SH-SY5Y (cell line): ENCODE measurements around the gene SNAP25.

Source experiments
- GATA2 ChIP-seq: IDR thresholded peaks from 2 replicates; pipeline ENCODE4 v1.6.1; 2011; ENCODE audit warnings: mild to moderate bottlenecking, low read depth, low read length
- GATA3 ChIP-seq: IDR thresholded peaks from 2 replicates; pipeline ENCODE4 v1.6.1; 2011; ENCODE audit warnings: low read depth, mild to moderate bottlenecking, low read length, moderate library complexity

The SNAP25 gene

DNA sequence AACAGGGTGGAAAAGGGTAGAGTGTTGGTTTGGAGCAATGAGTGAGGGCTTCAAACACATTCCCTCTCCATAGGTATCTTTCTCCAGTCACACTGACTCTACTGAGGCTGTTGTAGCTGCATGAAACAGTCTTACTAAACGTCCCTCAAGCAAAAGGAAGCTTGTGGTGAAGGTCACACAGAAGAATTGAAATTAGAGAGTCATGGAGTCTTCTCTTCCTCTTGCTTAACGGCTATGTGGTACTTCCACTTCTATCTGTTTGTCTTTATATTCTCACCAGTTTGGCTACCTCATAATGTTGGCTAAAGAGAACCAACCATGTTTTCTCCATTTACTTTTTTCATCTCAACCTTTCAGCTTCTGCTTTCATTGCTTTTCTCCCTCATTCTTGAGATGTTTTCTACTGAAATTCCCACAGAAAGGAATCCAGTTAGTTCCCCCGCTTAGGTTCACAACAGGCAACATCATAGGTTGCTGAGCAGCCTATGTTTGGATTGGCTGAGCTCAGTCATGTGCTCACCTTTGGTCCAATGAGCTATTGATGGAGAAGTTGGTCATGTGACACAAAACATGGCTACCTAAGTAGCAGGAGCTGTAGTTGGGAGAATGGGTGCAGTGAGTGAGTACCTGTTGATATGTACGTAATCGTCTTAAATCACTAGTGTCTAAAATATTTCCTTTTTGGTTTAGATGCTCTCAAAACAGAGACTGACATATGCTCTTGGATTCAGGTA is 99.8 kb downstream of the SNAP25 start:
- TF ChIP-seq GATA2 (no peak), GATA3 (no peak)

DNA sequence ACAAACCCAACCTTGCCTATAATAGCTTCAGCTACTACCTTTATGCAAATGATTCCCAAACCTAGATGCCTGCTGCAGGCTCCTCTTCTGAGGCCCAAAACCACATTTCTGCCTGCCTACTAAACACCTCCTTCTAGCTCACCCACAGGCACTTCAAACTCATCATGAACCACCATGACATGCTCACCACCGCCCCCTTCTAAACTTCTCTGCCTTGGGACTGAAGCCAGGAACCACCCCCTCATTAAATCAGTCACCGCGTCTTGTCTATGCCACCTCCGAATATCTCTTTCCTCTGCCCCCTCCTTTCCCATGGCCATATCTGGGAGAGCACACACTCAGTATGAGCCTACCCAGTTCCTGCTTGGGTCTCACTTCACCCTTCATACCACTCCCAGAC is 101.2 kb downstream of the SNAP25 start:
- TF ChIP-seq GATA2 (no peak), GATA3 (no peak)

DNA sequence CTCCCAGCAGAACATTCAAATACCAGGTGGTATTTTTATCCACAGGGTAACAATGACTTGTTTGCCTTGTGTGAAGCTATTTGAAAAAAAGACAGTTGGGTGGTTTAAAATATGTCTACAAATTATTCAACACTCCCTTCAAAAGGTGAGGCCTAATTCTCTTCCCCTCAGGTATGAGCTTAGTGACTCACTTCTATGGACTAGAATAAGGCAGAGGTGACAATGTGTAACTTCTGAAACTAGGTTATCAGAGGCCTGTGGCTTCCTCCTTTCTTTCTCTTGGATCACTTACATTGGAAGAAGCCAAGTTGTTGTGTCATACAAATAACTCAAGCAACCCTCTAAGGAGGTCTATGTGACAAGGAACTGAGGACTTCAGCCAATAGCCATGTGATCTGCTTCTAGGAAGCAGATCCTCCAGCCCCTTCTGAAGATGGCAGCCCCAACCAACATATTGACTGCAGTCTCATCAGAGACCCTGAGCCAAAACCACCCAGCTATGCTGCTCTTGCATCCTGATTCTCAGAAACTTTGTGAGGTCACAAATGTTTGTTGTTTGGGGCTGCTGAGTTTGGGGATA is 102.6 kb downstream of the SNAP25 start:
- TF ChIP-seq GATA2, result no peak
- no peak for TF ChIP-seq GATA3

DNA sequence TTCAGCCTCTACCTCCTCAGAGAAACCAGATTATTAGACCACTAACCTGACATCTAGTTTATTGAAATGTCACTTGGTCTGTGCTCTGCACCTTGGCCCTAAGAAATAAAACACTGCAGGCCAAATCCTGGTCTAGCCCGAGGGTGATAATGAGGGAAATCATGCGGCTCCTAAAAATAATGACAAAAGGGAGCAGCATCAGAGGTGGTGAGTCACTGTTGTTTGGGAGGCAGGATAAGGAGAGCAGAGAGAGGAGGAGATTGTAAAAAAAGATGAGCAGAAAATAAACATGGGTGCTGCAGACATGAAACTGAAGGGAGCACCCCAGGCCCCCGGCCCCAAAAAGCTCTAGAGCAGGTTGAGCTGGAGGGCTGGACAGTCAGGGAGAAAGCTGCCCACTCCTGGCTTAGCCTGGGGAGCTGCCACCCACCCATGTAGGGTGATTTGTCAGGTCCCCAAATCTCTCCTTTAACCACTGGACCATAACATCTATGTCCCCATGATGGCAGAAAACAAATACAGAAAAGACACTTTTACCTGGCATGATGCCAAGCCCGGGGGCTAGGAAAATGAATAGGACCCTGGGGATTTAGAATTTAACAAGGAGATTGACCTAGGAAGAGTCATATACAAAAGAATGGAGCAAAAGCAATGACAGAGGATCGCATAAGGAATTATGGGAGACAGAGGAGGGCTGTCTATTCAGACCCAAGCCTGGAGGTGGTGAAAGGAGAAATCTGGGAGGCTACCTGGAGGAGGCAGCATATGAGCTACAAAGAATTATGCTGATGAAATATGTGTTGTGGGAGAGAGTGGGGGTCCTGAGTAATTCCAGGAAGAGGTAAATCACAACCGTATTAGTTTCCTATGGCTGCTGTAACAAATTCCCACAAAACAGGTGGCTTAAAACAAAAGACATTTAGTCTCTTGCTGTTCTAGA is 103.7 kb downstream of the SNAP25 start:
- TF ChIP-seq GATA3 (no peak), GATA2 (no peak)

DNA sequence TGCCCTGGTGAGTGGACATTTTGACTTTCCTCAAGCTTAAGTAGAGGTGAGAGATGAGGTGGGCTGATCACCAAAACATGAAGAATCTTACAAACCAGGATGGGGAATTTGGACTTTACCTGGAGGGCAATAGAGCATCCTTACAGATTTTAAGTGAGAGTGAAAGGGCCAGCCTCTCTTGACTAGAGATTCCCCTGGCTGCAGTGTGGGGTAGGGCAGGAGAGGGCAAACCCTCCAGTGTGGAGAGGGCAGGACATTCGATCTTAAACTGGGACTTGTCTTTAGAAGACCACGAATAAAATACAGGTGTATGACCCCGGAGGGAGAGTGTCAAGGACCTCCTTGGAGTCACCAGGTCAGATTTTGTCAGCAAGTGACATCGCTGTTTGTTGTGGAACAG is 105.1 kb downstream of the SNAP25 start:
- no peak for TF ChIP-seq GATA2
- TF ChIP-seq GATA3, result no peak

DNA sequence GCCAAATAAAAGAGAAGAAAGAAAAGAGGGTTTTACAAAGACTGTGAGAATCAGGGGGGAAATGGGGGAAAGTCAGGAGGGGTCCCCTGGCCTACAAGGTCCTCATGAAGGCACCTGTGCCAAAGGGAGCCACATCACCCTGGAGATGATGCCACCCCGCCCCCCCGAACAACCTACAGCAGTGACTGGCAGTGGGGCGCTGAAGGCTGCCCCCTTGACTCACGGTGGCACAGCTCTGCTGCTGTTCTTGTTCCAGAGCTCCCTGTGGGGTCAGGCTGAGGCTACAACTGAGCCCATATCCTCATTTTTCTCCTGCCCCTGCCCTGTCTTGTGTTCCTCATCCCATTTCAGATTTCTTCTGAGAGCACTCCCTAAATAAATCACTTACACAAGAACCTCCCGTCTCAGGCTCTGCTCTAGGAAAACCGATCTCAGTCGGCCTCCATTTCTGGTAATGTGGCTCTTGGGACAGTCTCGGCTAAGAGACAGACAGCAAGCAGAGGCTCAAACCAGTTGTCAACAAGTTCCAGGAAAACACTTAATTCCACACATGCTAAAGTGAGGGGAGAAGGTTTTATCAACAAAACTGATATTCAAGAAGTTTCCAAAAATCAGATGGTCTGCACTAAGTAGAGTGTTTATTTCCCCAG is 105.7 kb downstream of the SNAP25 start:
- no peak for TF ChIP-seq GATA3
- TF ChIP-seq GATA2, result no peak

DNA sequence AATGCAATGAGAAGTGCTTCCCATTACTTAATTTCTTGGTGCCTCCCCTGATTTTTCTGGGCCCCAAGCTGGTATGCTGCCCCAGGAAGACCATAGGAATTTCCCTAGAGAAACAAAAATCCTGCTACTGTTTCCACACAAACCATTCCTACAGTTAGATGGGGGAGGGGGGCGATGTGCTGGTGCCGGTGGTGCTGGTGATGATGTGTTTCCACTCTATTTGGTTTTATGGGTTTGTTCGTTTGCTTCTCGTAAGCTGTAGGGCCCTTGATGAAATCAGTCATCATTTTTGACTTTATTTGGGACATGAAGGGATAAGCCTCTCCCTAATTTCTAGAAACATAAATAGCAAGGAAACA is 110.2 kb downstream of the SNAP25 start:
- TF ChIP-seq GATA3, result no peak
- TF ChIP-seq GATA2, result no peak

DNA sequence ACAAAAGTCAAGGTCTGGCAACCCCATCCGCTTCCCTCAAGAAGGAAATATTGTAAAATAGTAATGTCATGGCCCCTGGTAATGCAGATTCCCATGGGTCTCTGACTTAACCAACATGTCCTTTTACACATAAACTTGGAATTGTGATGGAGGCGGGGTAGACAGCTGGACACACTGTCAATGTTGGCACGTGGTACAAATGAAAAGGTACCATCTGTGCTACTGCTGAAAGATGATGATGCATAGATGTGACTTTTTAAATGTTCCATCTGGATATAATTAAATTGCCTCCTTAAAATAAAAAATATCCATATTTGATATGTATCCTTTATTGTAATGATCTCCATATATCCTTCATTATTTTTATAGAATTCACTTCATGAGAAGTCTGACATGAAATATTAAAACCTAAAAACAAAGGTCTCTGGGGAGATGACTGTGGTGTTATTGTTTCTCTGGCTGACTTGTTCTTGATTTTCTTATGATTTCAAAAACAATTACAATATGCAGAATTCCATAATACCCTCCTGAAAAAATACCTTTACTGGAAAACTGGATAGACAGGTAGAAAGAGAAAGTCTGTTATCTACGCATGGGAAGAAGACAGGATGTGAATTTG is 110.9 kb downstream of the SNAP25 start:
- TF ChIP-seq GATA3 (no peak), GATA2 (no peak)

DNA sequence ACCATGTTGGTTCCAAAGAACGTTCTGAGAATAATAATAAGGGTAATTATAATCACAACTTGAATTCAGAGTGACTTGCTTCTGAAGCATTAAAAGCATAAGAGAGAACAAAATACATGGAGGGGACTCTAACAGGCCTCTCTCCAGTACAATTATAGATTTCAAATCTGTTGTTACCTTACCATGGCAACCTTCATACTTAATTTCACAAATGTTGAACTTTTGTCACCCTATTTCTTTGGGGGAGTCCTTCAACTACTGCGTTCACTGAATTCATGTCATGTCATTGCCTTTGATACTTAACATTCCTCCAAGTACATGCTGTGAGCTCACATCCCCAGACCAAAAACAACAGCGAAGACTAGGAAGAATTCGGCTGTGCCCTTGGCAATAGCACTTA is 111.4 kb downstream of the SNAP25 start:
- no peak for TF ChIP-seq GATA2
- no peak for TF ChIP-seq GATA3

DNA sequence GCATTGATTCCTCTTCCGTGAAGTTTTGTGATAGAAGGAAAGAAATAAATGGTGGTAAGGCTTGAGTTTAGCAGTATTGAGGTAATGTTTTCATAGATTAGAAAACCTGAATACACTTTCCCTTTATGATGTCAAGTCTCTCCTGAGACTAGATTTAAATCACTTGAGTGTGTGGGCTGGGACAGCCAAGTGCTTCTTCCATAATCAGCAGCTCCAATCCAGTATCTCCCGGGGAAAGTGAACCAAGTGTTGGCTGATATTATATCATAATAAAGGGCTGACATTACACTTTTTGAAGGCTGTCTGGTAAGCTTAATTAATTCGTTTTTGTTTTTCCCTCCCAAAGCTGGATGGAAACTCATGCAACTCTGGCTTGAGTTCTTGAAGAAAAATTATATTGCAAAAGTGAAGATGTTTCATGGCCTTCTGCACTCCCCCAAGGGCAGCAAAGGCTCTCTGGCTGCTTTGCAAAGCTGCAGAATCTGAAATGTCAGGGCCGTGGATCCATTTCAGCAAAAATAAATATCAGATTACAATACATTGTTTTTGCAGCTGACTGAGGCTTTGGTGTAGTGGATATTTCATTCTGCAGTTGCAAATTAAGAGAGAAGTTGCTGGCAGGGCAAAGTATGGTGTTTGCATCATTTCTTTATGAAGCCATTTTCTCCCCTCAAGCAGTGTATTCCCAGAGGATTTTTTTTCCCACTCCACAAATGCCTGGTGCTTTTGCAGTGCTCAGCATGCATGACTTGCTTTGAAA is 114.2 kb downstream of the SNAP25 start:
- no peak for TF ChIP-seq GATA2
- no peak for TF ChIP-seq GATA3

DNA sequence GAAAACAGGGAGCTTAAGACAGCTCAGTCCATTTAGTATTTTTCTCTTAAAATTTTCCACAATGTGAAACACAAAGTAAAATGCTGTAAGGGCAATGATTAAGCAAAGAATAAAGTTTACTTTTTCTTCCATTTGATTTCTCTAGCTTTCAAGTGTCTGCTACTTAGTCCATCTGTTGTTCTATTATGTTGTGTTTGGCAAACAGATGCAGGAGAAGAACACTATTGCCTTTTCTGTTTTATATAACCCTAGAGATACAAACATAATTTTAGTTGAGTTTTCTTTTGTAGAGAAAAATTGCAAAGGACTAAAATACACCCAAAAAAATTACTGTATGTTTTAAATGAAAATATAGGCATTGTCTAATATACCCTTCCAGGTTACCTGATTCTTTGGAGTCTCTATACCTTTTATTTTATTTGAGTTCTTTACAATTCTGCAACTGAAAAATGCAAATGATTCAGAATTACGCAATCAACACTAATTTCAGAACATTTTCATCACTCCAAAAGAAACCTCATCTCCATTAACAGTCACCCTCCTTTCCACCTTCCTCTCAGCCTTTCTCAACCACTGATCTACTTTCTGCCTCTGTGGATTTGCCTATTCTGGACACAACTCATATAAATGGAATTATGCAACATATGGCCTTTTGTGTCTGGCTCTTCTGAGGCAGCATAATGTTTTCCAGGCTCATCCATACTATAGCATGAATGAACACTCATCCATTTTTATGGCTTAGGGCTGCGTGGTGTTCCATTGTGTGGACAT is 118.5 kb downstream of the SNAP25 start:
- TF ChIP-seq GATA2 (no peak), GATA3 (no peak)

DNA sequence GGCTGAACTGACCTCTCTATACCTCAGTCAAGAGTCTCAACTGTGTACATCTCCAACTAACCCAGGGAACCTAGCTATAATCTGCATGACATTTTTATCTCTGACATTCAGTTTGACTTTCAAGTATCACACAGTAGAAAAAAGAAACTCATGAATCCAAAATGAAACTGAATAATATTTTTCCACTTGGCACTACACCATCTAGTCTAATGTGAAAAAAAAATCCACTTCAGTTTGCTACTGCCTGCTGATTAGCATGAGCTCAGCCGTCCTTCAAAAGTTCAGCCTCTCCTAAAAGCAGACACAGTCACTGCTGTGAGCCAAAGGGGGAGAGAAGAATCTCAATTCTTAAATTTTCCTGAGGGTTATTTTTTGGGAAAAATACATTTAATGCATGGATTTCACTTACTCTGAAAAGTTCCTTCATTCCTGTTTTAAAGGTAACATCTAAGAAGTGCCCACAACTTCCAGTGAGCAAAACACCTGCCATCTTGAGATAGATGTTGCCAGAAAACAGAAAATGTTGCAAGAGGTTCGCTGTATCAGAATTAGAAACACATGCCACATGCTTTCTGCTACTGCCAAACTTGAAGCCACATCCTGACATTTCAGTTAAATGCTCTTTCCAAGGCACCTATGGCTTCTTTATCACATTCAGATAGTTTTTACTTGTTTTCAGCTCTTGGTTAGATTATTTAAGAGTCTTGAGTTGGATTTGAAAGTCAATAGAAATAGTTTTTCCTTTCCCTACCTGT is 120.0 kb downstream of the SNAP25 start:
- TF ChIP-seq GATA3 (no peak), GATA2 (no peak)

DNA sequence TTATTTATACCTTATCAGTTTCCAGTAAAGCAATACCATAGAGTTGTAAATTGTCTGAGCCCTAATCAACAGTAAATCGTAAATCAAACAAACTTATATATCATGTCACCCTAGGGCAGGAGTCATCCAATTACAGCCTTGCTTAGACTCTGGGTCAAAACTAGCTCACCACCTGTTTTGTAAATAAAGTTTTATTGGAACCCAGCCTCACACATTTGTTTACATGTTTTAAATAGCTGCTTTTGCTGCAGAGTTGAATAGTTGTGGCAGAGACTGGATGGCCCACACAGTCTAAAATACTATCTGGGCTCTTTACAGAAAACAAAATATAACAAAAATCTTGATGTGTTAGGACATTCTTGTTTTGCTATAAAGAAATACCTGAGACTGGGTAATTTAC is 121.0 kb downstream of the SNAP25 start:
- TF ChIP-seq GATA3 (no peak), GATA2 (no peak)
